ENCODE data around the gene UGT1A10. TPM values are rescaled to one million over a fixed set of nuclear protein-coding genes. Genes with fewer than 3 reads are reported as not detected.

The UGT1A10 gene
- total and polyA plus RNA-seq, 8 donors = 0.09 TPM; not detected in 7

DNA sequence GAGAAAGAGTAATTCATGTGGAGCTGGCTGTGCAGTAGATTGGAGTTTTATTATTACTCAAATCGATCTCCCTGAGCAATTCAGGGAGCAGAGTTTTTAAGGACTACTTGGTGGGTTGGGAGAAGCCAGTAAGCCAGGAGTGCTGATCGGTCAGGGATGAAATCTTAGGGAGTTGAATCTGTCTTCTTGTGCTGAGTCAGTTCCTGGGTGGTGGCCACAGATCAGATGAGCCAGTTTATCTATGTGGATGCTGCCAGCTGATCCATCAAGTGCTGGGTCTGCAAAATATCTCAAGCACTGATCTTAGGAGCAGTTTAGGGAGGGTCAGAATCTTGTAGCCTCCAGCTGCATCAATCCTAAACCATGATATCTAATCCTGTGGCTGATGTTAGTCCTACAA lies 35.9 kb upstream of the UGT1A10 start:
- no peak overlapping the region for H3K27ac ChIP-seq
- DNase-seq (no peak), FAIRE-seq (no peak), ATAC-seq (no peak)
- no peaks in the 10 kb centered on the region for H3K27me3 ChIP-seq
- TF ChIP-seq, protein P1, sequence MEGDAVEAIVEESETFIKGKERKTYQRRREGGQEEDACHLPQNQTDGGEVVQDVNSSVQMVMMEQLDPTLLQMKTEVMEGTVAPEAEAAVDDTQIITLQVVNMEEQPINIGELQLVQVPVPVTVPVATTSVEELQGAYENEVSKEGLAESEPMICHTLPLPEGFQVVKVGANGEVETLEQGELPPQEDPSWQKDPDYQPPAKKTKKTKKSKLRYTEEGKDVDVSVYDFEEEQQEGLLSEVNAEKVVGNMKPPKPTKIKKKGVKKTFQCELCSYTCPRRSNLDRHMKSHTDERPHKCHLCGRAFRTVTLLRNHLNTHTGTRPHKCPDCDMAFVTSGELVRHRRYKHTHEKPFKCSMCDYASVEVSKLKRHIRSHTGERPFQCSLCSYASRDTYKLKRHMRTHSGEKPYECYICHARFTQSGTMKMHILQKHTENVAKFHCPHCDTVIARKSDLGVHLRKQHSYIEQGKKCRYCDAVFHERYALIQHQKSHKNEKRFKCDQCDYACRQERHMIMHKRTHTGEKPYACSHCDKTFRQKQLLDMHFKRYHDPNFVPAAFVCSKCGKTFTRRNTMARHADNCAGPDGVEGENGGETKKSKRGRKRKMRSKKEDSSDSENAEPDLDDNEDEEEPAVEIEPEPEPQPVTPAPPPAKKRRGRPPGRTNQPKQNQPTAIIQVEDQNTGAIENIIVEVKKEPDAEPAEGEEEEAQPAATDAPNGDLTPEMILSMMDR (IDR thresholded peaks at IDR 0.05) = no peak
- no peaks in the 10 kb centered on the region for H3K9me3 ChIP-seq
- H3K4me1 ChIP-seq = no peaks in the 10 kb centered on the region
- no peaks in the 10 kb centered on the region for H3K36me3 ChIP-seq
- WGBS, 2 donors = 59 to 70% methylated on average over 2 of the region's 2 CpGs
- no peak overlapping the region for H3K4me3 ChIP-seq
- intact Hi-C loops (cut with DNase I) = no loop called here

DNA sequence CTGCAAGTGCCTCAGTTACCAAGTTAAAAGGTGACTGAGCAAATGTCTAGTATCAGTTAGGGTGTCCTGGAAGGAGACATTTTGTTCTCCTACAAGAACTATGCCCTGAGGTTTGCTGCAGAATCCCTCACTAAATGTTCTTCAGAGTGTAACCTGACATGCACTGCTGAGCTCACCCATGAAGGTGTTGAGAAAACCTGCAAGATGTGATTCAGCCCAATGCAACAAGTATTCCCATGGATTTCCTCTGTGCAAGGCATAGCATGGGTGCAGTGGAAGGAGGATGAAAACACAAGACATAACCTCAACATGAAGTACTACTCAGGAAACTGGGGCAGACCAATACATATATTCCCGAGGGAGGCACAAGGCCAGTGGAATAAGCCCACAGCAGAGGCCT lies 34.2 kb upstream of the UGT1A10 start:
- Histone ChIP-seq H3K36me3 (no peaks in the 10 kb centered on the region), H3K4me1 (no peaks in the 10 kb centered on the region), H3K4me3 (no peak overlapping the region), H3K27me3 (no peaks in the 10 kb centered on the region), H3K9me3 (no peaks in the 10 kb centered on the region), H3K27ac (no peak overlapping the region)
- no peak for ATAC-seq
- intact Hi-C loops (cut with DNase I) = no loop called here
- 79 to 83% methylated on average over 1 of the region's 1 CpG for WGBS, 2 donors
- TF ChIP-seq, protein P1 (IDR thresholded peaks at IDR 0.05) = no peak
- FAIRE-seq = no peak
- DNase-seq = no peak

DNA sequence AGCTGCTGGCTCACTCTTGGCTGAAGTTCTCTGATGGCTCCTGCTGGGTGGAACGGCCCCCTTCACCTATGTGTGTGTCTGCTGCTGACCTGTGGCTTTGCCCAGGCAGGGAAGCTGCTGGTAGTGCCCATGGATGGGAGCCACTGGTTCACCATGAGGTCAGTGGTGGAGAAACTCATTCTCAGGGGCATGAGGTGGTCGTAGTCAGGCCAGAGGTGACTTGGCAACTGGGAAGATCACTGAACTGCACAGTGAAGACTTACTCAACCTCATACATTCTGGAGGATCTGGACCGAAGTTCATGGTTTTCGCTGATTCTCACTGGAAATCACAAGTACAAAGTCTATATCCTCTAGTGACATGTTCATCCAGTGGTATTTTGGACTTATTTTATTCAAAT lies 32.7 kb upstream of the UGT1A10 start:
- ATAC-seq = no peak
- no peak for DNase-seq
- Histone ChIP-seq H3K27ac (no peak overlapping the region), H3K27me3 (no peaks in the 10 kb centered on the region), H3K4me3 (no peak overlapping the region), H3K9me3 (no peaks in the 10 kb centered on the region), H3K4me1 (no peaks in the 10 kb centered on the region), H3K36me3 (no peaks in the 10 kb centered on the region)
- 68 to 77% methylated on average over 4 of the region's 4 CpGs for WGBS, 2 donors
- intact Hi-C loops (cut with DNase I) = no loop called here
- no peak for FAIRE-seq
- TF ChIP-seq, protein P1 (IDR thresholded peaks at IDR 0.05) = no peak

DNA sequence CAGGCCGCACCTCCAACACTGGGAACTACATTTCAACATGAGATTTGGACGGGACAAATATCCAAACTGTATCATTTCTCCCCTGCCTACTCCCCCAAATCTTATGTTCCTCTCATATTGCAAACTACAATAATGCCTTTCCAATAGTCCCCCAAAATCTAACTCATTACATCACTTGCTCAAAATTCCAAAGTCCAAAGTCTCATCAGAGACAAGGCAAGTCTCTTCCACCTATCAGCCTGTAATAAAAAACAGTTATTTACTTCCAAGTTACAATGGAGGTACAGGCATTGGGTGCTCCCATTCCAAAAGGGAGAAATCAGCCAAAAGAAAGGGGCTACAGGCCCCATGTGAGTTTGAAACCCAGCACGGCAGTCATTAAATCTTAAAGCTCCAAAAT lies 31.4 kb upstream of the UGT1A10 start:
- Histone ChIP-seq H3K4me1 (no peaks in the 10 kb centered on the region), H3K27ac (no peak overlapping the region), H3K27me3 (no peaks in the 10 kb centered on the region), H3K9me3 (no peaks in the 10 kb centered on the region), H3K36me3 (no peaks in the 10 kb centered on the region), H3K4me3 (no peak overlapping the region)
- intact Hi-C loops (cut with DNase I) = no loop called here
- TF ChIP-seq, protein P1 (IDR thresholded peaks at IDR 0.05) = no peak
- DNase-seq (no peak), ATAC-seq (no peak), FAIRE-seq (no peak)
- WGBS, 2 donors = 65 to 87% methylated on average over 3 of the region's 3 CpGs

DNA sequence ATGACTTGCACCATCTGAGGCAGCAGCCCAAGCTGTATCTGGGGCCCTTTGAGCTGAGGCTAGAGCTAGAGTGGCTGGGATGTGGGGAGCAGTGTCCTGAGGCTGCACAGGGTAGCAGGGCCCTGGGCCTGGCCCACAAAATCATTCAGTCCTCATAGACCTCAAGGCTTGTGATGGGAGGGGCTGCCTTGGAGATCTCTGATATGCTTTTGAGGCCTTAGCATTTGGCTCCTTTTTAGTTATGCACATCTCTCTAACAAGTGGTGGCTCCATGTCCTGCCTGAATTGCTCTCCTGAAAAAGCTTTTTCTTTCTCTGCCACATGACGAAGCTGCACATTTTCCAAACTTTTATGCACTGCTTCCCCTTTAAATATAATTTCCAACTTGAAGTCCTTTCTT lies 30.6 kb upstream of the UGT1A10 start:
- H3K27ac ChIP-seq = no peak overlapping the region
- no peaks in the 10 kb centered on the region for H3K36me3 ChIP-seq
- TF ChIP-seq, protein P1 (IDR thresholded peaks at IDR 0.05) = no peak
- no peak overlapping the region for H3K4me3 ChIP-seq
- ATAC-seq (no peak), FAIRE-seq (no peak), DNase-seq (no peak)
- no peaks in the 10 kb centered on the region for H3K27me3 ChIP-seq
- intact Hi-C loops (cut with DNase I) = no loop called here
- H3K4me1 ChIP-seq = no peaks in the 10 kb centered on the region
- WGBS, 2 donors = 86 to 100% methylated on average over 1 of the region's 1 CpG
- H3K9me3 ChIP-seq = no peaks in the 10 kb centered on the region

Data from pancreas (tissue), 10 donors.